Measurements from ENCODE around the gene HECW1.

The HECW1 gene

DNA sequence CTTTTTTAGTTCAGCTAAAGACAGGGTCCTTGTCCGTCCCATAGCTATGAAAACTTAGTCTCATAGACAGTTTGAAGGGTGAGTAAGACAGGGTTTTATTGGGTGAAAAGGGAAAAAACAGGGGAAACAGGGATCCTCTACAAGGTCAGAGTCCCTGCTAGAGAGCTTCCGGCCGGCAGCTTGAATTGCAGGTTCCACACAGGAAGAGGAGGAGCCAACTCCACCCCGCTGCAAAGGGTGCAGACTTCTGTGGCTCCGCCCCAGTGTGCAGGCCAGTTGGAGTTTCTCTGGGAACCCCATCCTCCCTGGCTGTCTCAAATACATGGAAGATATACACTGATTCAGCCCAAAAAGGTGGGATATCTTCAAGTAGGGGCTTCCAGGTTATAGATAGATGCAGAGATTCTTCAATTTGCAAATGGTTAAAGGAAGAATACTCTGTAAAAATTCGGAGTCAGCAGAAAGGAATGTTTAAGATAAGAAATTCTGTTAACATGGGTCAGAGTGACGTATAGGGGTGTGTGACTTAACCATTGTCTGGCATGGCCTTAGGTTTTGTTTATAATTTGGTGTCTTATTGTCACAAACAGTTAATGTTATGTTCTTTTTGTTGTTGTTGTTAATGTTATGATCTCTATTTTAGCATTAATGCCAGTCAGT lies 34.6 kb upstream of the HECW1 start:
- TF ChIP-seq, protein P1, sequence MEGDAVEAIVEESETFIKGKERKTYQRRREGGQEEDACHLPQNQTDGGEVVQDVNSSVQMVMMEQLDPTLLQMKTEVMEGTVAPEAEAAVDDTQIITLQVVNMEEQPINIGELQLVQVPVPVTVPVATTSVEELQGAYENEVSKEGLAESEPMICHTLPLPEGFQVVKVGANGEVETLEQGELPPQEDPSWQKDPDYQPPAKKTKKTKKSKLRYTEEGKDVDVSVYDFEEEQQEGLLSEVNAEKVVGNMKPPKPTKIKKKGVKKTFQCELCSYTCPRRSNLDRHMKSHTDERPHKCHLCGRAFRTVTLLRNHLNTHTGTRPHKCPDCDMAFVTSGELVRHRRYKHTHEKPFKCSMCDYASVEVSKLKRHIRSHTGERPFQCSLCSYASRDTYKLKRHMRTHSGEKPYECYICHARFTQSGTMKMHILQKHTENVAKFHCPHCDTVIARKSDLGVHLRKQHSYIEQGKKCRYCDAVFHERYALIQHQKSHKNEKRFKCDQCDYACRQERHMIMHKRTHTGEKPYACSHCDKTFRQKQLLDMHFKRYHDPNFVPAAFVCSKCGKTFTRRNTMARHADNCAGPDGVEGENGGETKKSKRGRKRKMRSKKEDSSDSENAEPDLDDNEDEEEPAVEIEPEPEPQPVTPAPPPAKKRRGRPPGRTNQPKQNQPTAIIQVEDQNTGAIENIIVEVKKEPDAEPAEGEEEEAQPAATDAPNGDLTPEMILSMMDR (conservative IDR thresholded peaks at IDR 0.05; ENCODE audit: low read length), result no peak
- H3K4me3 ChIP-seq (ENCODE audit: low read length), result no peak overlapping the region
- DNase-seq (ENCODE audit: low read depth), result no peak

DNA sequence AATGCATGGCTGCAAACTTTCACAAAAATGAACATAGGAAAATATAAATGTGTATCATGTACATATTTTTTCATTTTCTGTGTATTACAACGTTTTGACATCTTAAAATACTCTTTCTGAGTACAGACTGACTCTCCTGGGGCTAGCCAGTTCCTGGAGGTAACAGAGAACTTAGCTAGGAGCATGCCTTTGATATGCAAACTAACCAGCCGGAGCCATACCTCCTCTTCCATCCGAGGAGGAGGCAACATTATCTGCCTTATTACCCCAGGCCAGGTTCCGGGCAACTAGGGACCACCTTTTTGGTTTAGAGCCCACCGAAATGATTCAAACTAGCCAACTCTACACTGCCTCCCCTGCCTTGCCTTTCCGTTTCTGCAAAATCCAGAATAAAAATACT lies 33.7 kb upstream of the HECW1 start:
- H3K4me3 ChIP-seq (ENCODE audit: low read length), result no peak overlapping the region
- TF ChIP-seq, protein P1 (conservative IDR thresholded peaks at IDR 0.05; ENCODE audit: low read length), result no peak
- no peak for DNase-seq (ENCODE audit: low read depth)

DNA sequence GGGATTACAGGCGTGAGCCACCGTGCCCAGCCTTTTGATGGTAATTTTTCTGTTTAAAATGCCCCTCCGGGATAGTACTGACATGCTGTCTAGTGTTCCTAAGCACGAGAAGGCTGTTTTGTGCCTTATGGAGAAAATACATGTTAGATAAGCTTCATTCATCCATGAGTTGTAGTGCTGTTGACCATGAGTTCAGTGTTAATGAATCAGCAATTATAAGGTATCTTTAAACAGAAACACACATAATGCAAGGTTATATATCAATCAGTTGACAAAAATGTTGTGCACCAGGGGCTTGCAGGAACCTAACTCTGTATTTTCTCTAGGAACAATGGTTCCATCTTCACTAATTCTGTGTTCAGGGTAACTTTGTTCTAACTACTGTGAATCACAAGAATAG lies 30.8 kb upstream of the HECW1 start:
- TF ChIP-seq, protein P1 (conservative IDR thresholded peaks at IDR 0.05; ENCODE audit: low read length), result no peak
- DNase-seq (ENCODE audit: low read depth), result no peak
- no peak overlapping the region for H3K4me3 ChIP-seq (ENCODE audit: low read length)

DNA sequence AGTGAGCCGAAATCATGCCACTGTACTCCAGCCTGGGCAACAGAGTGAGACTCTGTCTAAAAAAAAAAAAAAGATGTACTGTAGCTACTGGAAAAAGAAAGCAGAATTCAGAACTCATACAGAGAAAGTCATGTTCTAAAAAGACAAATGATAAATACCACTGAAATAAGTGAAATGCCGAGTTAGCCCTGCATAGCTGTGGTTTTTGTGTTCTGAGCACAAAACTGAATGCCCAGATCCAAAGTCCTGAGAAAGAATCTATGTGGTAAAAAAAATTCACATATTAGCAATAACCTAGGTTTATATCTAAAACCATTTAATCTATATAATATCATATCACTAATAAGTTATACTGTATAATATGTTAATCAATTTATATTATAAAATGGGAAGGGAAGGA lies 29.3 kb upstream of the HECW1 start:
- no peak overlapping the region for H3K4me3 ChIP-seq (ENCODE audit: low read length)
- peak; percentile 66 for DNase-seq (ENCODE audit: low read depth)
- TF ChIP-seq, protein P1 (conservative IDR thresholded peaks at IDR 0.05; ENCODE audit: low read length), result no peak

DNA sequence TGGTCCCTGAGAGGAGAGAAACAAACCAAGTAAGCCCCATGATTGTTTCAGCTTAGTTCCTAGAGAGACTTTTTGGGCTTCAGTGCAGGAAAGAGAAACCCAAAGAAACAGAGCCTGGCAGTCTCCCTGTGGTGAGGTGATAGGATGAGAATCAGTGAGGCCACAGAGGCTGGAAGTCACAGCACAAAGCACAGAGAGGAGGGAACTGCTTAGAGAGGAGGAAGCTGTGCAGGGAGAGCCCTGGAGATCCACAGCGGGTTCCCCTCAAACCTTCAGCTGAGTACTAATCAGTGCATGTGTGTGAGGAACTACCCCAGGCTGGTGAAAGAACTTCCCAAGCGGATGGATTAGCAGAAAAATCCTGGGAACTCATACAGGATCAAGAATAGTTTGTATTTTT lies 27.4 kb upstream of the HECW1 start:
- DNase-seq (ENCODE audit: low read depth), result no peak
- no peak overlapping the region for H3K4me3 ChIP-seq (ENCODE audit: low read length)
- TF ChIP-seq, protein P1 (conservative IDR thresholded peaks at IDR 0.05; ENCODE audit: low read length), result no peak

DNA sequence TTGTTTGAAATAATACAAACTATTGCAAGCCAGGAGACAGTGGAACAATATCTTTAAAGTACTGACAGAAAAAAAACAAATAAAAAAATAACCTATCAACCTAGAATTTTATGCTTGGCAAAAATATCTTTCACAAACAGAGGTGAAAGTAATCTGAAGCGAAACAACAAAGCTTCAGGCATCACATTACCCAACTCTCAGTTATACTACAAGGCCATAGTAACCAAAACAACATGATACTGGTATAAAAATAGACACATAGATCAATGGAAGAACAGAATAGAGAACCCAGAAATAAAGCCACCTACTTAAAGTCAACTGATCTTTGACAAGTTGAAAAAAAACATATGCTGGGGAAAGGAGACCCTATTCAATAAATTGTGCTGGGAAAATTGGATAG lies 26.5 kb upstream of the HECW1 start:
- no peak overlapping the region for H3K4me3 ChIP-seq (ENCODE audit: low read length)
- TF ChIP-seq, protein P1 (conservative IDR thresholded peaks at IDR 0.05; ENCODE audit: low read length), result no peak
- DNase-seq (ENCODE audit: low read depth), result no peak

DNA sequence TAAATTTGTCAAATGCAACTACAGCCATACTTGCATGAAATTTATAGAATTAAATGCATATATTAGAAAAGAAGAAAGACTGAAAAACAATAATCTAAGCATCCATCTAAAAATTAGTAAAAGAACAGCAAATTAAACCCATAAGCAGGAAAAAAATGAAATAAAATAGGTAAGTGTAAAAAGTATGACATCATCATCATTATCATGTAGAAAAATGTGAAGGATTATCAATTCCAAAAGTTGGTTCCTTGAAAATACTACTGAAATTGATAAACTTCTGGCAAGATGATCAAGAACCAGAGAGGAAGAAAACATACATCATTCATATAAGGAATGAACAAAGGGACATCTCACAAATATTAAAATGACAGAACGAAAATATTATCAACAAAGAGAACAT lies 19.6 kb upstream of the HECW1 start:
- TF ChIP-seq, protein P1 (conservative IDR thresholded peaks at IDR 0.05; ENCODE audit: low read length), result no peak
- H3K4me3 ChIP-seq (ENCODE audit: low read length), result no peak overlapping the region
- no peak for DNase-seq (ENCODE audit: low read depth)

Data from AG10803 (cell line).